Measurements from ENCODE around the gene SBK2.

GRCh38 chr19:55519451-55520311 is 17.3 kb downstream of the SBK2 start:
- TF ChIP-seq POLR2A (IDR thresholded peaks at IDR 0.05; ENCODE audit: low read length) (no peak), GATA1 (IDR thresholded peaks at IDR 0.05; ENCODE audit: low read depth, low read length) (no peak)

All from erythroblast (primary cell).